Cerebellar cortex (tissue), 1 donor: ENCODE results near the gene ROBO1.

Source experiments
- DNase-seq: peaks from one replicate; pipeline ENCODE4 v3.0.0-alpha.2; 2015; ENCODE audit warnings: low spot score

ROBO1 gene

GRCh38 chr3:79670178-79670577 lies 97.6 kb downstream of the ROBO1 start:
- DNase-seq, result no peak

- DNase-seq, result no peak
Measured at GRCh38 chr3:79664455-79664854, 103.3 kb downstream of the ROBO1 start.

DNA sequence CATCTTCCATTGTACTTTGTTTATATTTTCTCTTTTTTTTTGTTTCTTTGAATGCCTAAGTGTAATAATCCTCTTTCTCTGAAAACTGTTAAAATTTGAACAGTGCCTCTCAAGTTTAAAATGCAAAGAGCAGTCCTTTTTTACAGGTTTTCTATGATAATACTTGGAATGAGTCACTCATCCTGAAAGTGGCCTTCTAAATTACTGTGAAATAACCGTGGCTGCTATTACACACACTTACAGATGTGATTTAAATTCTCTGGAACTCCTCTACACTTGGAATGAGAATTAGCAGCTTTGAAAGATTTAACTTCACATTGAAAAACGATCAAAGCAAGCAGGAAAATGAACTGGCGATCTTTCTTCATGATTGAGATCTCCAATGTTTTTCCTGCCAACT lies 105.9 kb downstream of the ROBO1 start:
- DNase-seq, result no peak

- no peak for DNase-seq
Measured at GRCh38 chr3:79657076-79657475, 110.7 kb downstream of the ROBO1 start.

DNA sequence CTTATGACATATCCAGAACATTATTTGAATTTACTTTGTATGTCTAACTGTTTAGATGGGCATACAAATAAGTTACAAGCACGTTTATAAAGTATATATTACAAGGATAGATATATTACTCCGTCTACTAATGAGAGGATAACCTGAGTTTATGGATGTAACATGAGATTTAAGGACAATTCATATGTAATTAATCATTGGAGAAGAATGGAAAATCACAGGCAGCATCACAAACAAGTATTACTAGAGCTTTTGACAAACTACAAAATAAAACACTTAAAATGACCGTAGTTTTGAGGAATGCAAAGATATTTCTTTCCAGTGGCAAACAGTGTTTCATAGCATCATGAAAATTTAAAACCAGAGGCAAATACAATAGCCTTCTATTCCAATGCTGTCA lies 113.8 kb downstream of the ROBO1 start:
- no peak for DNase-seq

DNA sequence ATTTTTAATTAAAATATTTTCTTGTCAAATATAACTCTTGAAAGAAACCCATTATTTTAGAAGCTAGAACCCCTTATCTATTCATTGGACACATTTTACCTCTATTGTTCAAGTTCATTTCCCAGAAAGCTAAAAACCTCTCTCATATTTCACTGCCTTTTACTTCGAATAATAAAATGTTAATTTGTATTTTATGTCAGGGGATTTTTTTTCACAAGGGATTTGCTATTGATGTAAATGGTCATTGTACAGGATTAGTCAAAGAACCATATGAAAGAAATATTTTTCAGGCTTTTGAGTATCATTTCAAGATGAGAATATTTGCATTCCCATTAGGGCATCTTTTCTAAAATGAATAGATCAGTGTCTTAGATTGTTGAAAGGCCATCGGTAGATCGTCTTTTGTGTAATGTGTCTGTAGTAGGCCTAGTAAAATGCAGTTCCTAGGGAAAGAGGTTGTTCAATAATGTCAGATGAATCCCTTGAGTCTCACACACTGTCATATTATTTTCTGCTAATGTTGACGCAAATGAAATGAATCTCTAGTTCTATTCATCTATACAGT lies 114.5 kb downstream of the ROBO1 start:
- no peak for DNase-seq

GRCh38 chr3:79651536-79652065 lies 116.2 kb downstream of the ROBO1 start:
- no peak for DNase-seq

- DNase-seq, result no peak
Measured at GRCh38 chr3:79639855-79640254, 127.9 kb downstream of the ROBO1 start.

GRCh38 chr3:79636372-79636771 lies 131.4 kb downstream of the ROBO1 start:
- DNase-seq, result no peak

DNA sequence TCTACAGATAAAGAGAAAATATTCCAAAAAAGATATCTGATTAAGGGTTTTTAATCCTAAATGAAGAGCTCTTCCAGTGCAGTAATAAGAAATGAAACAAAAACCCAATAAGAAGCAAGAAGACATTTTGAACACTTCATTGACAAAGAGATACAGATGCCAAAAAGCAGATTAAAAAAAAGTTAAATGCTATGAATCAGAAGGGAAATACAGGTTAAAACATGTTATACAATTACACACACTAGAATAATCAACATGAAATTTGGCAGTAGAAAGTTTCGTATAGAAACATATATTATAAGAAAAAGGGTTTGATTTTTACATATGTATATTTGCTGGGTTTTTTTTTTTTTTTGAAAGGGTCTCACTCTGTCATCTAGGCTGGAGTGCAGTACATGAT lies 135.0 kb downstream of the ROBO1 start:
- DNase-seq, result no peak

- no peak for DNase-seq
Measured at GRCh38 chr3:79618883-79619282, 148.9 kb downstream of the ROBO1 start.

DNA sequence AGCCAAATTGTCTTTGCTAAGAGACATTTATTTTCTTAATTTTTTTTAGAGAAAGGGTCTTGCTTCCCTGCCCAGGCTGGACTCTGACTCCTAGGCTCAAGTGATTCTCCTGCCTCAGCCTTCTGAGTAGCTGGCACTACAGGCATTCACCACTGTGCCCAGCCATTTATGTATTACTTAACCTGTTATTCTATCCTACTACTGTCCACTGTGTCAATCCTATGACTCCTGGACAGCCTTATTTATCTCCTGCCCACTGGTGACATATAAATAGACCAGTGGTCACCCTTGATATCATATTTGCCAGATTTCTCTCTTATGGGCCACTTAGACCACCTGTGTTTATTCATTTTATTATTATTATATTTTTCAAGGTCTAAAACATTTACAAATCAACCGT lies 161.4 kb downstream of the ROBO1 start:
- no peak for DNase-seq

DNA sequence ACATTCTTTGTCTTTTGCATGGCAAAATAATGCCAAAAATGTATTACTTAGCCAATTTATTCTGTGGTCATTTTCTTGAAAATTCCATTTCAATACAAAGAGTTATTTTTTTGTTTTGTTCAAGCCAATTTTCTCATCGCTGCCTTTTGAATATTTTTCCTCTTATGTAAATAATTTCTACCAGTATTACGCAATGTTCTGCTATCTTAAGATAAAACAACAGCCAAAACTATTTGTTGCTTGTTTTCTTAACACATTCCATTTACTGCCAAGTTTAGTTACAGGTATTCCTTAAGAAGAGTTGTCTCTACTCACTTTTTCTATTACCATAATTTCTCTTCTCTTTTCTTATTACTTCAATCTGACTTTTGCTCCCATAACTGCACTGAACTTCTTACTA lies 163.1 kb downstream of the ROBO1 start:
- no peak for DNase-seq

DNA sequence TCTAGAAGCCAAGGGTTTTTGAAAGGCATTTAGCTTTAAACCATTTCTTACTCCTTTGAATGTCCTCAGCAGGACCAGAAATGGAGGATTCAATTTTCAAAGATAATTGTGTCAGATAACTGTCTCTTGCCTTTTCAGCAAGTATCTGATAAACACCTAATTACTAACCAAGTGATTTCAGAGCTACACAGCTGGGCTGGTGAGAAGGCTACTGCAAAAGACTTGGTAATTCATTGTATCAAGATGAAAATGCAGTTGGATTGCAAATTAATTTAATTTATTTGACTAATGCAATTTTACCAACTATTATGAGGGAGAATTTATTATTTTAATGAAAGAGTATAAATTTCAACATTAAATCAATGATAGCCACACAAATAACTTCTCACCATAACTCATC lies 165.4 kb downstream of the ROBO1 start:
- no peak for DNase-seq

GRCh38 chr3:79598594-79598993 lies 169.2 kb downstream of the ROBO1 start:
- DNase-seq, result no peak

GRCh38 chr3:79597709-79598108 lies 170.1 kb downstream of the ROBO1 start:
- DNase-seq, result no peak

GRCh38 chr3:79587150-79587549 lies 180.6 kb downstream of the ROBO1 start:
- DNase-seq, result no peak

- DNase-seq, result no peak
Measured at GRCh38 chr3:79586232-79586631, 181.6 kb downstream of the ROBO1 start.

GRCh38 chr3:79572930-79573329 lies 194.9 kb downstream of the ROBO1 start:
- DNase-seq, result no peak

DNA sequence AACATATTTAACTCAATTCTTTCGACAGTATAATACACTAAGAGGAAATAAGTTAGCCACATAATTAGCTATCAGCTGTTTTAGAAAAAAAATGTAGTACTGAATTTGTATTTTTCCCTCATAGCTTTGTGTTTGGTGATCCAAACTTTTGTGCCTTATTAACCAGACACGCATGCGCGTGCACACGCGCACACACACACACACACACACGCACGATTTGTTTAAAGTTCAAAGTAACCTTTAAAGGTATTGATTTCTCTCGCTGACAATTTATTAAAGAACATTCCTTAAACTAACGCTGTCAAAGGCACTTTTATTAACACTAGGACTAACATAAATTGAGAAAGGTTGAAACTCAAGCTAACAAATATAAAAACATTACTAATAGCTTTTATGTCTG lies 198.9 kb downstream of the ROBO1 start:
- DNase-seq, result no peak

DNA sequence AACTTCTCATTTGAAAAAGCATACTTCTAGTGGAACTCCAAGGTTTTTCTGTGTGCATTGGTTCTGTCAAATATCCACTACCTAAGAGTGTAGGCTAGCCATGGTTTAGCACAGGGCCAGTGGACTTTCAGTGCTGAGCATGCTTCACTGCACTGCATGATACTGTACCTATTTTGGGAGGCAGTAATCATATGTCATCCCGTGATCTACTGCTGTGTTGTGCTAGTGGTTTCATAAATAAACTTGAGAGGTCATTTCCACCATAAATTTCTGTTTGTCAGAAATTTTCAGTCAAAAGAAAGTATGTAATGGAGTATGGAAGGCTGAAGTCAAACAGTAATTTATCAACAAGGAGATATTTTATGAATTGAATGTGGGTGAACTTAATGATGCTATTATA lies 203.6 kb downstream of the ROBO1 start:
- DNase-seq, result no peak

DNA sequence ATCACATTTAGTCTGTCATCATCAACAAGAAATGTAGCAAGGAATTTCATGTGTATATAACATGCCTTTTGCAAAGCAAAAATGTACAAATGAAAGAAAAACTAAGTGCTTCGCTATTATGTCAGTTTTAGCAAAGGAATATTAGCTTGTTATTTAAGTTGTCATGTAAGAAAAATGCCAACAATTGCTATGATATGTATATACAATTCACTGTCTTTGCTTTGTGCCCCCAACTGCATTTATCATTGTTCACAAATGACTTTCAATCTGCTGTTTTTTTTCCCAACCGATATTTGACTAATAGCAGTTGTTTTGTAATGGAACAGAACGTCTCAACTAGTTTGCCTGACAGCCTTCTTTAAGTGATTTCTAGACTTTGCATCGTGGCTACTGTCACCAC lies 207.1 kb downstream of the ROBO1 start:
- DNase-seq, result no peak

DNA sequence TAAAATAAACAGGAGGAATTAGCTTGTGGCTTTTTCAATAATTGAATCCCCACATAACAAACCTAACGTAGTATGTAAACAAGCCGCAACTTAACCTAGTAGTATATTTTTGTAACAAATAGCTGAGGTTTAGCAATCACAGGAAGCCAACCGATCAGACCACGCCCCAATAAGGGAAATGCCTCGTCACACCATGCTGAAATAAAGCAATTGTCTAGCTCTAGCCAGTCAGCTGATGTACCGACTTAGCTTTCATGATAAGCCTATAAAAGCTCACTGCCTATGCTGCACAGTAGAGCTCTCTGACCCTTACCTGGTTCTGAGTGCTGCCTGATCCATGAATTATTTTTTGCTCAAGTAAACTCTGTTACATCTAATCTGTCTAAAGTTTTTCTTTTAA lies 208.9 kb downstream of the ROBO1 start:
- DNase-seq, result no peak

GRCh38 chr3:79555655-79556054 lies 212.1 kb downstream of the ROBO1 start:
- no peak for DNase-seq

DNA sequence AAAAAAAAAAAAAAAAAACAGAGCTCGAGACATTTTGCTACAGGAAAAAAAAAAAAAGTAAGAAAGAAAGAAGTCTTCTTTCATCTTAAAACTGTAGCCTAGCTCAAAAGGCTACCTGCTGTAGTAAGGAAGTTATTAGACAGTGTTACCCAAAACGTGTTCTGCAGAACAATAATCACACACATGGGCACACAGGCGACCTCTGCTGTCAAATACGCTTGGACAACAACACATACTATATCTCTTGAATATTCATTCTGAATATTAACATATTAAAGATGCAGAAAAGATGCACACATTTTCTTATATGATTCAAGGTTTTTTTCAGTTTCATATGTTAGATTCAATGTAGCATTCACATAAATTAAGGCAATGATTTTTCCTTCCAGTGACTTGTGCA lies 215.8 kb downstream of the ROBO1 start:
- no peak for DNase-seq
